GM12878 (cell line): ENCODE data around the gene IRX6. TPM values are rescaled to one million over a fixed set of nuclear protein-coding genes. Genes with fewer than 3 reads are reported as not detected.

Experiments used
- ATAC-seq: fragments of 200-7000 bp; cut with Tn5 transposase; 3 replicates; pipeline ENCODE4 v1.9.1; 2020; ENCODE audit warnings: mild to moderate bottlenecking, moderate library complexity
- BruUV-seq: library from RNA; stranded (reverse); fragments of 400-500 nt; replicated peaks from 2 replicates; lab custom pipeline; 2021; lab: Mats Ljungman, UMichigan
- CTCF ChIA-PET: fragments of 300-600 bp; sonication (Branson Sonifier 250); formaldehyde crosslinking; extraction: SDS; loops from one replicate; lab custom pipeline; 2021; ENCODE audit warnings: inconsistent platforms; lab: Yijun Ruan, JAX
- POLR2A ChIA-PET: fragments of 350-600 bp; formaldehyde crosslinking; extraction: SDS; loops from one replicate; lab custom pipeline; 2021; ENCODE audit warnings: inconsistent platforms; lab: Charles Lee
- RAD21 ChIA-PET: fragments of 300-600 bp; sonication (Branson Sonifier 250); formaldehyde crosslinking; loops from one replicate; lab custom pipeline; 2023; ENCODE audit warnings: antibody characterized with exemption; ENCODE audit not compliant: unreplicated experiment; lab: Charles Lee
- SMC1A ChIA-PET: fragments of 300-600 bp; sonication (Branson Sonifier 250); formaldehyde crosslinking; loops from one replicate; lab custom pipeline; 2023; ENCODE audit not compliant: unreplicated experiment, uncharacterized antibody; lab: Charles Lee
- DNase-seq: peaks from one replicate; pipeline ENCODE4 v3.0.0-alpha.2; 2011; ENCODE audit warnings: low read depth, low spot score
- FAIRE-seq: peaks from 3 replicates; lab custom pipeline; 2011; peaks lifted over from hg19 to GRCh38; lab: Jason Lieb, UNC
- H2AFZ ChIP-seq: 2 replicates; pipeline ENCODE4 v1.6.0; 2011; ENCODE audit warnings: low read depth, low read length, control low read depth; ENCODE audit not compliant: control insufficient read depth
- H3K27ac ChIP-seq: 2 replicates; pipeline ENCODE4 v1.5.1; 2011; ENCODE audit warnings: control low read depth; ENCODE audit not compliant: control insufficient read depth, insufficient read depth
- H3K27me3 ChIP-seq, 2 experiments: replicated peaks in 1 of 2; 2 replicates each; pipeline versions ENCODE4 v1.6.0 to v1.6.1; 2011; ENCODE audit warnings: low read length in 1 of 2; ENCODE audit not compliant: control insufficient read depth in 2 of 2, insufficient read depth in 2 of 2
- H3K36me3 ChIP-seq, 2 experiments: 2 replicates each; pipeline ENCODE4 v1.5.1; 2011; ENCODE audit warnings: low read length in 1 of 2; ENCODE audit not compliant: control insufficient read depth in 2 of 2, insufficient read depth in 2 of 2
- H3K4me1 ChIP-seq: 2 replicates; pipeline ENCODE4 v1.6.1; 2011; ENCODE audit warnings: mild to moderate bottlenecking, low read length, moderate library complexity, mixed read lengths; ENCODE audit not compliant: control insufficient read depth, insufficient read depth
- H3K4me2 ChIP-seq: 2 replicates; pipeline ENCODE4 v1.6.0; 2011; ENCODE audit warnings: control low read depth; ENCODE audit not compliant: control insufficient read depth, insufficient read depth
- H3K4me3 ChIP-seq: fragments of 200-600 bp; sonication (generic); 2 replicates; pipeline ENCODE4 v1.5.1; 2016
- H3K79me2 ChIP-seq: 2 replicates; pipeline ENCODE4 v1.6.0; 2011; ENCODE audit warnings: low read length; ENCODE audit not compliant: control insufficient read depth, insufficient read depth
- H3K9ac ChIP-seq: 2 replicates; pipeline ENCODE4 v1.8.0; 2011; ENCODE audit warnings: low read length, control low read depth, mixed read lengths; ENCODE audit not compliant: control insufficient read depth, insufficient read depth
- H3K9me3 ChIP-seq: replicated peaks from 3 replicates; pipeline ENCODE4 v1.5.1; 2011; ENCODE audit warnings: mild to moderate bottlenecking, low read length; ENCODE audit not compliant: control insufficient read depth, insufficient read depth
- H4K20me1 ChIP-seq: 2 replicates; pipeline ENCODE4 v1.6.0; 2011; ENCODE audit not compliant: control insufficient read depth, insufficient read depth
- GABPA ChIP-seq: IDR thresholded peaks from 2 replicates; pipeline ENCODE4 v1.6.1; 2014; ENCODE audit warnings: antibody characterized with exemption, low read depth, mild to moderate bottlenecking, inconsistent platforms
- IRF5 ChIP-seq: fragments of 450-650 bp; IDR thresholded peaks from 2 replicates; pipeline ENCODE4 v1.6.1; 2017; ENCODE audit warnings: borderline replicate concordance
- KDM1A ChIP-seq: fragments of 200-600 bp; sonication (generic); IDR thresholded peaks from 2 replicates; pipeline ENCODE4 v1.6.1; 2016; ENCODE audit warnings: borderline replicate concordance
- PRDM15 ChIP-seq: fragments of 450-650 bp; formaldehyde crosslinking; IDR thresholded peaks from 2 replicates; pipeline ENCODE4 v1.4.0; 2020; ENCODE audit warnings: mild to moderate bottlenecking, moderate library complexity
- SMC3 ChIP-seq: IDR thresholded peaks from 2 replicates; pipeline ENCODE4 v1.6.1; 2011; ENCODE audit warnings: low read length, improper control_type of control experiment, borderline replicate concordance
- TCF3 ChIP-seq: IDR thresholded peaks from 2 replicates; pipeline ENCODE4 v1.6.1; 2012; ENCODE audit warnings: low read depth, mild to moderate bottlenecking, low read length, borderline replicate concordance; ENCODE audit not compliant: insufficient read depth
- USF1 ChIP-seq: IDR thresholded peaks from 2 replicates; pipeline ENCODE4 v1.6.1; 2011; ENCODE audit warnings: borderline replicate concordance, low read depth, mild to moderate bottlenecking, moderate library complexity, mixed read lengths, low read length; ENCODE audit not compliant: insufficient read depth; ENCODE audit errors: extremely low read length
- WGBS: methylation state at CpG from one replicate; pipeline ENCODE4 v1.1.6; 2016; ENCODE audit warnings: low lambda C conversion rate; ENCODE audit not compliant: insufficient replicate concordance, insufficient coverage; ENCODE audit errors: missing lambda C conversion rate; 5-methylcytosine and 5-hydroxymethylcytosine counted together
- in situ Hi-C: fragments of 300-500 bp; cut with MboI; formaldehyde crosslinking; loops from 9 replicates; pipeline ENCODE4 v1.14.3; 2018; ENCODE audit warnings: mixed read lengths
- intact Hi-C: fragments of 100-400 bp; cut with micrococcal nuclease; formaldehyde crosslinking; loops from one replicate; pipeline ENCODE4 v1.14.2; 2022; ENCODE audit not compliant: unreplicated experiment
- polyA plus RNA-seq, 11 experiments: library from polyadenylated mRNA; depleted of rRNA in 4 of 11; unstranded in 6 of 11; stranded (reverse) in 5 of 11; fragments of >200 nt; fragmentation: Nextera tagmentation in 4 of 11; fragmentation: Illumina TruSeq in 1 of 11; extraction: Ambion mirVana in 4 of 11; extraction: Trizol in 1 of 11; gene quantifications; 1 replicate in 1 of 11; 2 replicates in 10 of 11; pipeline versions ENCODE4 v1.2.1 to v1.2.3, GENCODE V29; 2011 to 2016; ENCODE audit warnings: inconsistent platforms in 2 of 11, missing spikeins in 2 of 11, low read depth in 1 of 11
- total RNA-seq, 4 experiments: library from RNA; depleted of rRNA in 3 of 4; stranded (reverse); fragments of >200 nt in 3 of 4; fragmentation: Illumina TruSeq in 1 of 4; extraction: Trizol in 1 of 4; gene quantifications; 2 replicates each; pipeline versions ENCODE4 v1.2.1 to v1.2.3, GENCODE V29; 2013 to 2021

IRX6 gene
- total and polyA plus RNA-seq, 10 of the 15 experiments (the other 5 are each of a cell fraction or from before 2014, with no cell fraction given), result not detected

GRCh38 chr16:55280587-55280986, 43.4 kb upstream of the IRX6 start:
- intact Hi-C loops, result no loop called here
- Histone ChIP-seq H3K4me1 (no peaks in the 10 kb centered on the region), H2AFZ (no peak overlapping the region), H3K9me3 (no peaks in the 10 kb centered on the region), H3K9ac (no peak overlapping the region), H3K36me3 (no peaks in the 10 kb centered on the region), H3K4me2 (no peak overlapping the region), H3K79me2 (no peaks in the 10 kb centered on the region), H4K20me1 (no peaks in the 10 kb centered on the region), H3K27ac (no peak overlapping the region), H3K27me3 (no peaks in the 10 kb centered on the region), H3K4me3 (no peak overlapping the region)
- CTCF ChIA-PET, result interaction anchor here (1.2 kb wide), 1 partner anchor 13 kb away, joined by 3 read pairs; no protein-coding TSS in a partner anchor
- TF ChIP-seq KDM1A (no peak), USF1 (no peak), IRF5 (no peak), GABPA (no peak), PRDM15 (no peak), SMC3 (no peak), TCF3 (no peak)
- no TSS peak for BruUV-seq
- SMC1A ChIA-PET, result no interaction called here
- 13% methylated on average over 4 of the region's 4 CpGs for WGBS
- DNase-seq (no peak), FAIRE-seq (no peak), ATAC-seq (no peak)
- POLR2A ChIA-PET, result no interaction called here
- RAD21 ChIA-PET, result no interaction called here
- in situ Hi-C loops, result no loop called here
